NCI-H524 treated with DMSO at 0.1 percent for 48 hours (cell line): ENCODE data around the gene ESR1.
A peak's percentile ranks its signal among the peaks of the same experiment; 100 is the strongest.
"Not testable (repeated sequence)": the region's sequence is repeated elsewhere in the genome, so short reads cannot be mapped to it uniquely, and the experiment has no call there.

ENCODE experiments used
- DNase-seq: peaks from one replicate; lab custom pipeline; 2025; lab: John Stamatoyannopoulos, UW

The ESR1 gene

GRCh38 chr6:152135755-152136448 is 328.4 kb downstream of the ESR1 start:
- no peak for DNase-seq

DNA sequence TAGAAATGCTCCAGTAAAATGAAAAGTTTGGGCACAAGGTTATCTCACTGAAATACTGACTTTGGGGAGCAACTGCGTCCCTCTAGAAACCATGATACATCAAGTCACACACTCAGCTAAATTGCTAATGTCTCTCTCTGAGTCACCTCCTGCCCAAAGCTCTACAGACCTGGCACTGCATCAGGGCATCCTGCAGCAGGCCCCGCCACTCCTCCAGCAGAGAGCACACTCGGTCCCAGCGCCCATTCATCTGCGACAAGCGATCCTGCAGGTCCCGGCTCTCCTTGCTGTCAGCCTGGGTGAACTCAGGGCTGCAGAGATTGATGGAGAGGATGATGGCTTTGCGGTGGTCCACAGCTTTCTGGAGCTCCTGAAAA is 329.0 kb downstream of the ESR1 start:
- DNase-seq: no peak

DNA sequence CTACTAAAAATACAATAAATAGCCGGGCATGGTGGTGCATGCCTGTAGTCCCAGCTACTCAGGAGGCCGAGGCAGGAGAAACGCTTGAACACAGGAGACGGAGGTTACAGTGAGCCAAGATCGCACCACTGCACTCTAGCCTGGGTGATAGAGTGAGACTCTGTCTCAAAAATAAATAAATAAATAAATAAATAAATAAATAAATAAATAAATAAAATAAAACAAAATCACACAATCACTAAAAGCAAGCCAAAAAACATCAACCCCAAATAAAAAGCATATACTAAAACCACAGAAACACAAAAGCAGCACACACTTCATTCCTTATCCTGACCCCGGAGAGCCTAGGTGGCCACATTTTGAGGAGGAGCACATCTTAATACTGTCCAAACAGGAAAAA is 330.9 kb downstream of the ESR1 start:
- not testable (repeated sequence) for DNase-seq

GRCh38 chr6:152142105-152142504 is 334.6 kb downstream of the ESR1 start:
- no peak for DNase-seq

GRCh38 chr6:152143359-152143758 is 335.9 kb downstream of the ESR1 start:
- no peak for DNase-seq

DNA sequence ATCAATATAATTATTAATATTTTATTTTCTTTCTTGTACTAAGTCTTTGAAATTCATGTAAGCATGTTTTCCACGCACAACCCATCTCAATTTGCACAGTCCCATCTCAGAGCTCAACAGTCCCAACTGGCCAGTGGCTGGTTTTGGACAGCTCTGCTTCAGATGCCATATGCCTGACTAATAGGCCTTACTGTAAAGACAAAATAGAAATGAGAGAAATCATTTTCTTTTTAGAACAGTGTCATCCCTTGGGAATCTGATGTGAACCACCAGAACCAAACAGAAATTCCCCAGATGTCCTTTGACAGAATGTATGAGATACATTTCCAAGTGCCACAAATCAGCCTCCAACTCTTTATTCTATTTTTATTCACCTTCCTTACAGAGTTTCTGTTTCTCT is 338.9 kb downstream of the ESR1 start:
- no peak for DNase-seq

DNA sequence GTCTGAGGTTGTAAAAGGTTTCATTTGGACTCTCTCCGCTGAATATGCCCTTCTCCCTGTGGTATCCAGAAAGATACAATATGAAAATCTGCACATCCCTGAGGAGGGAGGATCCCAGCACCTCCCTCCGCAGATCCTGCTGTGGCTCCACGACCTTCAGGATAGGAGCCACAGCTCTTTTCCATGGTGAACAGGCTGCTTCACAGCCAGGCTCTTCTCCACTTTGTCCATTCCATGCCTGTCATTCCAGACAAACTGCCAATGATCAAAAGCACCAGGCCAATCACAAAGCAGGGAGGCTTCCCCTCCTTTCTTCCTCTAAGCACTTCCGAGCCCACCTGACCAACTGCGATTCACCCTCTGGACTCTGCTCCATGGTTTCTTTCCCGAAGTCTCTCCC is 339.8 kb downstream of the ESR1 start:
- no peak for DNase-seq

GRCh38 chr6:152148412-152148811 is 340.9 kb downstream of the ESR1 start:
- no peak for DNase-seq

GRCh38 chr6:152150196-152150595 is 342.7 kb downstream of the ESR1 start:
- DNase-seq: no peak

GRCh38 chr6:152151920-152152319 is 344.4 kb downstream of the ESR1 start:
- no peak for DNase-seq

DNA sequence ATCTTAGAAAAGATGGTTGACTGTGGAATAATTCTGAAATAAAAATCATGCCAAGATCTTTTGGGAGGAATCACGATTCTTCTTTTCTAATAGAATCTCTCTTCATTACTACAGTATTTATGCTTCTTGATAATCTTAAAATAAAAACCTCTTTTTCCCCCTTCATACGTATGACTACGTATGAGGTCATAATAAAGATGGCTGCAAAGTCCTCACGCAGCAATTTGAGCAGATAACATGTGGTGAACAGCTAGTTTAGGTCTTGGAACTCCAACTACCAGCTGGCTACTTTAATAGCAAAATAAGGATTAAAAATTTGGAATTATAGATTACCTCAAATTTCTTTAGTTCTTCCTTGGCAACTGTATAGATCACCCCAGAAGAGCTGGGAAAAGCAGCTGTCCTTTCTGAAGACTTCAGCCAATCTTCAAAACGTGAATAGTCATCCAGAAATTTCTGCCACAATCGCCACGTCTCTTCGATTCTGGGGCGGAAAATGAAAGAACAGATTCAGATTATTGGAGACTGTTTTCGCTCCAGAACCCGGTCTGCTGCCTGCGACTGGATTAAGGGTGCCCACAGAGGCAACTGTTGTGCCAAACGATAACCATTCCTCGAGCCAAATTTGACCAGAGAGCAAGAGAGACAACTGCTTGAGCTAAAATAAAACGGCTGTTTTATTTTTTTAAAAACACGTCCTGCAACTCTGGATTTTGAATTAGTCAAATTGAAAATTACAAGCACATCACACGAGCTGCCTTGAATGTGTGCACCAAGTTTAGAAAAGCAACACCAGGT is 347.3 kb downstream of the ESR1 start:
- DNase-seq: no peak

GRCh38 chr6:152155792-152156191 is 348.3 kb downstream of the ESR1 start:
- DNase-seq: no peak

DNA sequence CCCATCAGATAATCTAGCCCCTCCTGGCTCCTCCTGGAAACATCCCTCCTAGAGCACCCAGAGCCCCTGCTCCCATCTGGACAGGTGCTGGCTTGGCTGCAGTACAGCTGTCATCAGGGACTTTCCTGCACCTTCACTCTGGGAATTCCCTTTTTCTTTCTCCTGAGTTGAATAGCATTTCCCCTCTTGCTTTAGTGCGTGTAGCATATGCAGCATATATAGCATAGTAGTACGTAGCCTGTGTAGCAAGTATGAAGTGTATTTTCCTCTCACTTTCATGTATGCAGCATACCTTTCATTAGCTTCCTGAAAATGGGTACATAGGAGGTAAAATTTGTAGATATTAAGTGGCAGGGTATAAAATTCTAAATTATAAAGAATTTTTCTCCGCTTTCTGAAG is 352.9 kb downstream of the ESR1 start:
- peak; percentile 59 for DNase-seq

DNA sequence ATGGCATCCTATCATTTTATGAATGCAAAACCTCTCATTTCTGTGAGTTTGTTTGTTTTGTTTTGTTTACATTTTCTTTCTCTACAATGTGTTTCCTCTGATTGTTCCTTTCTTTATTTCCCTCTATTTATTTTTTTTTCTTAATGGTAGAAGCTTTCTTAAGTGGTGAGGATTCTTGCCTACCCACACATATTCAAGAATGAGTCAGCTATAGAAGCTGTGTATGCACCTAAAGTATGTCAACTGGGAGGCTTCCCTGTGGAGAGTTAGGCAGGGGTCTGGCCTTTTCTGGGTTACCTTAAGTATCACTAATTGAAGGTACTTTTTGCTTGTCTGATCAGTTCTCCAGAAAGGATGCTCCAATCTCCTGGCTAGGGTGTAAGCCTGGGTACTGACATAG is 354.0 kb downstream of the ESR1 start:
- DNase-seq: no peak

DNA sequence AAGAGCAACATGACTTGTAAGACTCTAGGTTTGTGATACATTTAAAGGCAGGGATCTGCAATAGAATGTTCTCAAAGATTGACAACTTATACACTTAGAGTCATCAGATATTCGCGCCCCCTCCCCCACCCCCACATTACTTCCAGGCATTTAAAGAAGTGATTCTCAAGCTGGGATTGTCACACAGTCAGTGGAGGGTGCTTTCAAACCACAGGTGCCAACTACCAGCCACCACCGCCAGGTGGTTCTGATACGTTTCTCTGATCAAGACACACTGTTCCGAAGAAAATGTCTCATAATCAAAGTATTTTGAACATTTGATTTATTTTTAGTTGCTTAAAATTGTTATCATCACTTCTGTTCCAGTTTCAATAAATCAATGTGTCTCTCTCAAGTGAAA is 357.5 kb downstream of the ESR1 start:
- DNase-seq: no peak

DNA sequence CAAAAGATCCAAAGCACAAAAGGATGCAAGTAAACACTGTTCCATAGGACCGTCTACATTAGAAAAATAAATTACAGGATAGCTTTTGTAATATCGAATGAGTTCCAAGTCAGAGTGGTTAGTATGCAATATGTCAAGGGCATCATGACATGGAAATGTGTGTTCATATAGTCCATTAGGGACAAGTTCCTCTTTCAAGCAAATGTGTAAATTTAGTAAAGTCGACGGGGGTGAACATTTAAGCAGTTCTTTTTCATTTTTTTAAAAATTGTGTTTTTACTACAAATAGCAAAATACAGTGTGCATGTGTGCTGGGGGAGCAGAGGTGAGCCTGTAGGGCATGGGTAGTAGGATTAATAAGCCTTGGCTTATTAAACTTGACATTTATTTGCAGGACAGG is 359.0 kb downstream of the ESR1 start:
- DNase-seq: no peak

- DNase-seq: no peak
Observed at GRCh38 chr6:152166897-152167296, 359.4 kb downstream of the ESR1 start.

- DNase-seq: no peak
Observed at GRCh38 chr6:152167641-152168603, 360.4 kb downstream of the ESR1 start.

DNA sequence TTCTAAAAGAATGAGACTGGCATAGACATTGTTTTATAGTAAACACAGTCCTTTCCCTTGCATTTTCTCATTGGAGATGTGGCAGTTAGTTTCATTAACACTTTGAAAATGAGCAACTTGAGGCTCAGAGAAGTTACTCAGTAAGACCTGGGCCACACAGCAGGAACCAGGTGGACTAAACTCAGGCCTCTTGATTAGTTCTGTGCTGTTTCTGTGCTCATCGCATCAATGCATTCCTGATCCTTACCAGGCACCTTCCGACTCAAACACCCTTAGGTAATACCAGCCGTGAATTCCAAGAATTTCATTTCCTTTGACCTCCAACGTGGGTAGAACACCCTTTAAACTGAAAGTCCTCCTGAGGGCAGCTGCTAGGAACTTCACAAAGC is 362.8 kb downstream of the ESR1 start:
- no peak for DNase-seq

- no peak for DNase-seq
Observed at GRCh38 chr6:152170702-152171667, 363.5 kb downstream of the ESR1 start.

- no peak for DNase-seq
Observed at GRCh38 chr6:152173321-152173720, 365.8 kb downstream of the ESR1 start.
